CD8-positive, alpha-beta memory T cell (primary cell): ENCODE data around the gene CCDC102A. TPM values are rescaled to one million over a fixed set of nuclear protein-coding genes. Genes with fewer than 3 reads are reported as not detected.
A peak's percentile ranks its signal among the peaks of the same experiment; 100 is the strongest.

Experiments used
- CTCF ChIA-PET: fragments of 350-600 bp; sonication (Branson Sonifier 250); formaldehyde crosslinking; loops from one replicate; lab custom pipeline; 2021; ENCODE audit warnings: antibody characterized with exemption; lab: Charles Lee
- POLR2A ChIA-PET: fragments of 350-600 bp; sonication (Branson Sonifier 250); formaldehyde crosslinking; loops from one replicate; lab custom pipeline; 2021; ENCODE audit warnings: antibody characterized with exemption; lab: Charles Lee
- DNase-seq, 5 donors: peaks; one replicate each; pipeline versions ENCODE4 v3.0.0 to v3.0.0-alpha.2; 2020 to 2022; ENCODE audit warnings: mixed read lengths in 1 of 5
- H3K27ac ChIP-seq: one replicate; pipeline ENCODE4 v1.7.0; 2013; ENCODE audit warnings: low read depth, mild to moderate bottlenecking, low read length, moderate library complexity
- H3K27me3 ChIP-seq: 2 replicates; pipeline ENCODE4 v1.7.0; 2013; ENCODE audit warnings: low read length, mild to moderate bottlenecking; ENCODE audit not compliant: insufficient read depth, poor library complexity, severe bottlenecking
- H3K36me3 ChIP-seq: 2 replicates; pipeline ENCODE4 v1.7.0; 2013; ENCODE audit warnings: mild to moderate bottlenecking, low read length, moderate library complexity; ENCODE audit not compliant: insufficient read depth
- H3K4me1 ChIP-seq: 2 replicates; pipeline ENCODE4 v1.7.0; 2013; ENCODE audit warnings: mild to moderate bottlenecking, low read length, moderate library complexity; ENCODE audit not compliant: insufficient read depth
- H3K4me3 ChIP-seq: 2 replicates; pipeline ENCODE4 v1.7.0; 2013; ENCODE audit warnings: mild to moderate bottlenecking, low read length
- H3K9me3 ChIP-seq: 2 replicates; pipeline ENCODE4 v1.7.0; 2013; ENCODE audit warnings: mild to moderate bottlenecking, low read length
- H3K27ac Mint-ChIP-seq, 8 donors: one replicate each; pipeline ENCODE4 v1.8.0; 2020 to 2021; ENCODE audit warnings: mixed read lengths in 8 of 8, mild to moderate bottlenecking in 6 of 8, inconsistent platforms in 3 of 8, moderate library complexity in 3 of 8
- H3K27me3 Mint-ChIP-seq, 2 donors: one replicate each; pipeline ENCODE4 v1.8.0; 2020 to 2021; ENCODE audit warnings: mixed read lengths in 2 of 2, mild to moderate bottlenecking in 1 of 2, moderate library complexity in 1 of 2
- H3K36me3 Mint-ChIP-seq, 3 donors: one replicate each; pipeline ENCODE4 v1.8.0; 2020 to 2021; ENCODE audit warnings: mixed read lengths in 3 of 3, inconsistent platforms in 1 of 3, mild to moderate bottlenecking in 1 of 3
- H3K4me1 Mint-ChIP-seq, 3 donors: one replicate each; pipeline ENCODE4 v1.8.0; 2020 to 2021; ENCODE audit warnings: mixed read lengths in 3 of 3, inconsistent platforms in 1 of 3, mild to moderate bottlenecking in 1 of 3
- H3K4me3 Mint-ChIP-seq, 7 donors: one replicate each; pipeline ENCODE4 v1.8.0; 2020 to 2021; ENCODE audit warnings: mixed read lengths in 7 of 7, mild to moderate bottlenecking in 6 of 7, moderate library complexity in 4 of 7, inconsistent platforms in 2 of 7
- H3K9me3 Mint-ChIP-seq, 5 donors: one replicate each; pipeline ENCODE4 v1.8.0; 2020 to 2022; ENCODE audit warnings: mixed read lengths in 5 of 5, mild to moderate bottlenecking in 3 of 5, moderate library complexity in 2 of 5, inconsistent platforms in 1 of 5
- polyA plus RNA-seq: library from polyadenylated mRNA; unstranded; fragments of 300-500 nt; fragmentation: Illumina TruSeq; gene quantifications from one replicate; pipeline ENCODE4 v1.2.3, GENCODE V29; 2021
- total RNA-seq, 2 experiments: library from RNA; stranded (reverse); gene quantifications; one replicate each; pipeline ENCODE4 v1.2.3, GENCODE V29; 2021

The CCDC102A gene
- total and polyA plus RNA-seq, 3 experiments from 2014 or later = 22.6 to 28.1 (median 27.0) TPM

DNA sequence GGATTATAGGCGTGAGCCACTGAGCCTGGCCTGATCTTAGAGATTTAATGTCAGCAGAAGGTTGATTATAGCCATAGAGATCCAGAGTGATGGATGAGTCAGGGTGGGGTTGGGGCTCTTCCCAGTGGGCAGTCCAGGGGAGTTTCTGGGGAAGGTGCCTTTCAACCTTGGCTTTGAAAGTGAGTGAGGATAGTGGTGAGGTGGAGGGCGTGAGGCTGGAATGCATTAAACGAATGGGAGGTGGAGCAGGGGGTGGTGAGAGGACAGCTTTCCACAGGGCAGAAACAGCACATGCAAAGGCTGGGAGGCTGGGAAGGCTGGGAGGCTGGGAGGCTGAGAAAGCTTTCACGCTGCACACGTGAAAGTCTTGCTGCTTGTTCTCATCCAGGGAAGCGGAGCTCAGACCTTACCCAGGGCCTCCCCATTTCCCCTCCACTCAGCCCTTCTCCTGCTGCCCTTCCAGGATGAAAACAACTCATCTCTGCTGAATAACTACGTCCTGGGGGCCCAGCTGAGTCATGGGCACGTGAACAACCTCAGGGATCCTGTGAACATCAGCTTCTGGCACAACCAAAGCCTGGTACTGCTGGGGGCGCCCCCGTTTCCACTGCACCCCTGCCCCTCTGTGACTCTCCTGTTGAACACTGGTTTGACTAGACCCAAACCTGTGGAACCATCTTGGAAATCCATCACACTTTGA is 28.4 kb upstream of the CCDC102A start:
- no peak overlapping the region for H3K27ac ChIP-seq
- no peak overlapping the region for H3K4me3 ChIP-seq
- H3K9me3 ChIP-seq = no peaks in the 10 kb centered on the region
- Mint-ChIP-seq H3K27me3 (no peaks in the 10 kb centered on the region), H3K27ac (peak overlapping the region in 4 of 8 donors; percentile 18 to 87 (median 34)), H3K4me3 (no peak overlapping the region), H3K4me1 (peaks cover 0 to 11% (median 5%) of the 10 kb centered on the region in 3 donors), H3K36me3 (peaks cover 24 to 71% (median 30%) of the 10 kb centered on the region in 3 donors), H3K9me3 (peaks cover 0 to 4% (median 0%) of the 10 kb centered on the region in 5 donors)
- ChIA-PET CTCF (interaction anchor here (1.3 to 2.1 kb wide), 3 partner anchors 12 to 45 kb away, joined by 3 to 5 read pairs (median 4); partner anchors contain the start of gene CCDC102A), POLR2A (no interaction called here)
- peaks cover 14% of the 10 kb centered on the region for H3K36me3 ChIP-seq
- no peaks in the 10 kb centered on the region for H3K27me3 ChIP-seq
- DNase-seq = no peak
- no peaks in the 10 kb centered on the region for H3K4me1 ChIP-seq

GRCh38 chr16:57563761-57564160 is 27.4 kb upstream of the CCDC102A start:
- Mint-ChIP-seq H3K27me3 (no peaks in the 10 kb centered on the region), H3K4me1 (peaks cover 0 to 11% (median 5%) of the 10 kb centered on the region in 3 donors), H3K27ac (peak overlapping the region in 1 of 8 donors; percentile 39), H3K9me3 (peaks cover 0 to 4% (median 0%) of the 10 kb centered on the region in 5 donors), H3K36me3 (peaks cover 18 to 67% (median 27%) of the 10 kb centered on the region in 3 donors), H3K4me3 (no peak overlapping the region)
- H3K36me3 ChIP-seq = peaks cover 4% of the 10 kb centered on the region
- H3K9me3 ChIP-seq = no peaks in the 10 kb centered on the region
- DNase-seq = no peak
- ChIA-PET CTCF (interaction anchor here (1.4 to 2.7 kb wide), 3 partner anchors 13 to 26 kb away, joined by 3 to 8 read pairs (median 4); no protein-coding TSS in a partner anchor), POLR2A (no interaction called here)
- H3K4me1 ChIP-seq = no peaks in the 10 kb centered on the region
- no peak overlapping the region for H3K4me3 ChIP-seq
- no peak overlapping the region for H3K27ac ChIP-seq
- no peaks in the 10 kb centered on the region for H3K27me3 ChIP-seq

- H3K27me3 ChIP-seq = no peaks in the 10 kb centered on the region
- H3K4me3 Mint-ChIP-seq = no peak overlapping the region
- DNase-seq = no peak
- H3K36me3 ChIP-seq = peaks cover 3% of the 10 kb centered on the region
- H3K27ac Mint-ChIP-seq = no peak overlapping the region
- peaks cover 0 to 4% (median 0%) of the 10 kb centered on the region in 5 donors for H3K9me3 Mint-ChIP-seq
- no peak overlapping the region for H3K27ac ChIP-seq
- no peaks in the 10 kb centered on the region for H3K4me1 ChIP-seq
- H3K9me3 ChIP-seq = no peaks in the 10 kb centered on the region
- H3K27me3 Mint-ChIP-seq = no peaks in the 10 kb centered on the region
- peaks cover 2 to 13% (median 6%) of the 10 kb centered on the region in 3 donors for H3K4me1 Mint-ChIP-seq
- POLR2A ChIA-PET = no interaction called here
- peaks cover 17 to 67% (median 27%) of the 10 kb centered on the region in 3 donors for H3K36me3 Mint-ChIP-seq
- H3K4me3 ChIP-seq = no peak overlapping the region
- CTCF ChIA-PET = interaction anchor here (1.4 to 2.7 kb wide), 2 partner anchors 13 to 26 kb away, joined by 3 to 8 read pairs; no protein-coding TSS in a partner anchor
Measured at GRCh38 chr16:57563487-57563750, 27.0 kb upstream of the CCDC102A start.

GRCh38 chr16:57562669-57563486 is 26.5 kb upstream of the CCDC102A start:
- H3K27me3 Mint-ChIP-seq = no peaks in the 10 kb centered on the region
- peaks cover 3% of the 10 kb centered on the region for H3K36me3 ChIP-seq
- H3K4me3 ChIP-seq = no peak overlapping the region
- no peaks in the 10 kb centered on the region for H3K4me1 ChIP-seq
- no peak for DNase-seq
- H3K27ac Mint-ChIP-seq = peak overlapping the region in 3 of 8 donors; percentile 42 to 89 (median 73)
- POLR2A ChIA-PET = no interaction called here
- peaks cover 14 to 63% (median 22%) of the 10 kb centered on the region in 3 donors for H3K36me3 Mint-ChIP-seq
- H3K4me1 Mint-ChIP-seq = peaks cover 4 to 15% (median 9%) of the 10 kb centered on the region in 3 donors
- CTCF ChIA-PET = interaction anchor here (1.4 to 2.7 kb wide), 2 partner anchors 14 to 25 kb away, joined by 3 to 8 read pairs; no protein-coding TSS in a partner anchor
- H3K27me3 ChIP-seq = no peaks in the 10 kb centered on the region
- no peaks in the 10 kb centered on the region for H3K9me3 ChIP-seq
- H3K9me3 Mint-ChIP-seq = peaks cover 0 to 4% (median 0%) of the 10 kb centered on the region in 5 donors
- no peak overlapping the region for H3K4me3 Mint-ChIP-seq
- H3K27ac ChIP-seq = no peak overlapping the region

DNA sequence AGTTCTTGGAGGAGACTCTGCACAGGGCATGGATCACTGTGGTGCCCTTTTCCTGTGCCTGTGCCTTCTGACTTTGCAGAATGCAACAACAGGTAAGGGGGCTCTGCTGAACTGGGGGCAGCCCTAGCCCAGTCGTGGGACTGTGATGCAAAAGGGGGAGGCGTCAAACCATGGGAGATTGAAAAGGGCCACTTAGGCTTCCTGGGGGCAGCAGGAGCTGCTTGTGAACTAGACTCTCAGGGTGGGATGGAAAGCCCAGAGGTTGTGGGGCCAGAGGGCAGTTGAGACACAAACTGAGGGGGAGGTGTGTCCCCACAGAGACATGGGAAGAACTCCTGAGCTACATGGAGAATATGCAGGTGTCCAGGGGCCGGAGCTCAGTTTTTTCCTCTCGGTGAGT is 25.7 kb upstream of the CCDC102A start:
- H3K27ac Mint-ChIP-seq = peak overlapping the region in 3 of 8 donors; percentile 26 to 63 (median 43)
- no peaks in the 10 kb centered on the region for H3K27me3 ChIP-seq
- no peak overlapping the region for H3K4me3 ChIP-seq
- H3K27ac ChIP-seq = no peak overlapping the region
- H3K4me1 Mint-ChIP-seq = peaks cover 7 to 23% (median 16%) of the 10 kb centered on the region in 3 donors
- H3K9me3 Mint-ChIP-seq = peaks cover 0 to 4% (median 0%) of the 10 kb centered on the region in 5 donors
- CTCF ChIA-PET = interaction anchor here (2.7 kb wide), 1 partner anchor 14 kb away, joined by 8 read pairs; no protein-coding TSS in a partner anchor
- POLR2A ChIA-PET = no interaction called here
- H3K36me3 Mint-ChIP-seq = peaks cover 16 to 56% (median 21%) of the 10 kb centered on the region in 3 donors
- DNase-seq = no peak
- no peak overlapping the region for H3K4me3 Mint-ChIP-seq
- no peaks in the 10 kb centered on the region for H3K27me3 Mint-ChIP-seq
- H3K4me1 ChIP-seq = no peaks in the 10 kb centered on the region
- peaks cover 3% of the 10 kb centered on the region for H3K36me3 ChIP-seq
- no peaks in the 10 kb centered on the region for H3K9me3 ChIP-seq

DNA sequence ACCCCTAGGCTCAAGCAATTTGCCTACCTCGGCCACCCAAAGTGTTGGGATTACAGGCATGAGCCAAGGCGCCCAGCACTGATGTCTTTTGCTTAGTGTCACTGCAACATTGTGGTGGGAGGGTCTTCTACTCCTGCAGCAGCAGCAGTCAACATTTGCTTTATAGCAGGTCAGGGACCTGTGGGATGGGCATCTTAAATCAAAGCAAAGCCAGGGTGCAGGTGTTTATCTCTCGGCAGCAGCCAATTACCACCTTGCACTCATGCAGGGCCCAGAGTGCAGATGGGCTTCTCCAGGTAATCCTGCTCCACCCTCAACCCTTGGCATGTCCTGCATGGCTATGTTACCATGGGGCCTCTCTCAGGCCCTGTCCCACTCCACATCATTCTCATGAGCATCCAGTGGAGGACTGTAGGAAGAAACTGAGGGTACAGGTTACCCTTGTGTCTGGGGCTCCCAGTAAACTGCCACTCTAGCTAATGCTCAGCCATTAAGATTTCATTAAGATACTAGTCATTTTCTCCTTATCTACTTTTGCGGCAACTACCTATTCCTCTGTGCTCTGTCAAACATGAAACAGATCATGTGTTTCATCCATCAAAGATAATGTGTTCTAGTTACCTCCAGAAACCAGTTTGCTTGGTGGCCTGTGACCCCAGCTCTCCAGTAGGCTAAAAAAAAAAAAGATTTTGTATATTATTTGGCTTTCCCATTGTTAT is 22.9 kb upstream of the CCDC102A start:
- no peak overlapping the region for H3K4me3 Mint-ChIP-seq
- Histone ChIP-seq H3K36me3 (no peaks in the 10 kb centered on the region), H3K4me1 (no peaks in the 10 kb centered on the region), H3K4me3 (no peak overlapping the region), H3K27me3 (no peaks in the 10 kb centered on the region), H3K9me3 (no peaks in the 10 kb centered on the region), H3K27ac (no peak overlapping the region)
- POLR2A ChIA-PET = no interaction called here
- DNase-seq = no peak
- peaks cover 0 to 2% of the 10 kb centered on the region in 2 donors for H3K27me3 Mint-ChIP-seq
- CTCF ChIA-PET = interaction anchor here (1.8 kb wide), 1 partner anchor 17 kb away, joined by 5 read pairs; no protein-coding TSS in a partner anchor
- peaks cover 0 to 4% (median 0%) of the 10 kb centered on the region in 5 donors for H3K9me3 Mint-ChIP-seq
- H3K4me1 Mint-ChIP-seq = peaks cover 19 to 36% (median 31%) of the 10 kb centered on the region in 3 donors
- peaks cover 17 to 31% (median 19%) of the 10 kb centered on the region in 3 donors for H3K36me3 Mint-ChIP-seq
- peak overlapping the region in 2 of 8 donors; percentile 66 to 70 for H3K27ac Mint-ChIP-seq

- no peak overlapping the region for H3K4me3 ChIP-seq
- H3K4me1 Mint-ChIP-seq = peaks cover 31 to 51% (median 48%) of the 10 kb centered on the region in 3 donors
- DNase-seq = no peak
- H3K36me3 ChIP-seq = no peaks in the 10 kb centered on the region
- H3K9me3 ChIP-seq = no peaks in the 10 kb centered on the region
- H3K27ac ChIP-seq = no peak overlapping the region
- peak overlapping the region in 3 of 7 donors; percentile 16 to 56 (median 48) for H3K4me3 Mint-ChIP-seq
- POLR2A ChIA-PET = no interaction called here
- peaks cover 0 to 4% (median 0%) of the 10 kb centered on the region in 5 donors for H3K9me3 Mint-ChIP-seq
- peaks cover 0 to 2% of the 10 kb centered on the region in 2 donors for H3K27me3 Mint-ChIP-seq
- H3K36me3 Mint-ChIP-seq = peaks cover 17% of the 10 kb centered on the region in 3 donors
- CTCF ChIA-PET = no interaction called here
- no peaks in the 10 kb centered on the region for H3K27me3 ChIP-seq
- no peaks in the 10 kb centered on the region for H3K4me1 ChIP-seq
- H3K27ac Mint-ChIP-seq = peak overlapping the region in 3 of 8 donors; percentile 30 to 85 (median 76)
Measured at GRCh38 chr16:57556941-57557541, 20.7 kb upstream of the CCDC102A start.
